HL-60 (cell line): Measurements from ENCODE around the gene SHOX.

ENCODE experiments used
- DNase-seq, 2 experiments: peaks; one replicate each; pipeline ENCODE4 v3.0.0-alpha.2; 2010 to 2020; ENCODE audit warnings: low read depth in 1 of 2, low spot score in 1 of 2
- H3K27ac ChIP-seq: fragments of 250-450 bp; sonication (Bioruptor Pico); replicated peaks from 2 replicates; pipeline ENCODE4 v1.5.1; 2020; ENCODE audit warnings: mild to moderate bottlenecking, moderate library complexity
- H3K27me3 ChIP-seq: fragments of 250-450 bp; sonication (Bioruptor Pico); 2 replicates; pipeline ENCODE4 v1.5.1; 2021; ENCODE audit warnings: mild to moderate bottlenecking, moderate library complexity; ENCODE audit not compliant: insufficient read depth, poor library complexity, severe bottlenecking
- H3K4me3 ChIP-seq: replicated peaks from 2 replicates; pipeline ENCODE4 v1.5.1; 2011; ENCODE audit warnings: mild to moderate bottlenecking, control low read depth, low read length; ENCODE audit not compliant: insufficient read depth
- GABPA ChIP-seq: IDR thresholded peaks from 2 replicates; pipeline ENCODE4 v1.6.1; 2012; ENCODE audit warnings: low read depth
- POLR2AphosphoS5 ChIP-seq: IDR thresholded peaks from 2 replicates; pipeline ENCODE4 v1.6.1; 2012; ENCODE audit warnings: low read depth
- SPI1 ChIP-seq: IDR thresholded peaks from 2 replicates; pipeline ENCODE4 v1.6.1; 2012; ENCODE audit warnings: low read depth, mild to moderate bottlenecking, borderline replicate concordance
- TF ChIP-seq, protein P1 (sequence below): IDR thresholded peaks from 2 replicates; pipeline ENCODE4 v1.6.1; 2012; ENCODE audit warnings: low read depth; ENCODE audit not compliant: insufficient replicate concordance
- TF ChIP-seq, protein P2 (sequence below): IDR thresholded peaks from one replicate; pipeline ENCODE4 v1.5.1; 2011; ENCODE audit warnings: low read length, control low read depth, inconsistent platforms; ENCODE audit not compliant: insufficient read depth

SHOX gene

DNA sequence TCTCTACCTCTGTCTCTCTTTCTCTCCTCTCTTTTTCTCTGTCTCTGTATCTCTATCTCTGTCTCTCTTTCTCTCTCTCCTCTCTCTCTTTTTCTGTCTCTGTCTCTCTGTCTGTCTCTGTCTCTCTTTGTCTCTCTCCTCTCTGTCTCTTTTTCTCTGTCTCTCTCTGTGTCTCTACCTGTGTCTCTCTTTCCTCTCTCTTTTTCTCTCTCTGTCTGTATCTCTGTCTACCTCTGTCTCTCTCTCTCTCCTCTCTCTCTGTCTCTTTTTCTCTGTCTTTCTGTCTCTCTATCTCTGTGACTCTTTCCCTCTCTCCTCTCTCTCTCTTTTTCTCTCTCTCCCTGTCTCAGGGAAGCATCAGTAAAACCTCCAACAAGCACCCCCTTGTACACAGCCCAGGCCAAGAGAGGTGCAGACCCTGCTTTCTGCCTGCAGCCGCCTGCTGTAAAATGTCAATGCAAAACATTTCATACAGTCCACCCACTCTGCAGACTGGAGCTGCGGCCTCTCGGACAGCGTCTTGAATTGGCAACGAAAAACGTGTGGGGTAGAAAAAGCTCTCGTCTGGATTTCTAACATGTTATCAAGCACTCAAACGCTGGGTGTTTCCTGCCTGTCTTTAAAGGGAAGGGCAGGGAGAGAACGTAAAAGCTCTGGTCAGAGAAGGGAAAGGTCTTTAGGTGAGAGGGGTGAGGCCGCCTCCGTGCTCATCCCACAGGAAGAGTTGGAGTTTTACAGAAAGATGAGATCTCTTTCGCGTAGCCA lies 3.7 kb upstream of the SHOX start:
- Histone ChIP-seq H3K27ac (no peak overlapping the region), H3K27me3 (peaks cover 47% of the 10 kb centered on the region), H3K4me3 (no peak overlapping the region)
- DNase-seq, result no peak
- no peak for TF ChIP-seq SPI1
- TF ChIP-seq, protein P1, sequence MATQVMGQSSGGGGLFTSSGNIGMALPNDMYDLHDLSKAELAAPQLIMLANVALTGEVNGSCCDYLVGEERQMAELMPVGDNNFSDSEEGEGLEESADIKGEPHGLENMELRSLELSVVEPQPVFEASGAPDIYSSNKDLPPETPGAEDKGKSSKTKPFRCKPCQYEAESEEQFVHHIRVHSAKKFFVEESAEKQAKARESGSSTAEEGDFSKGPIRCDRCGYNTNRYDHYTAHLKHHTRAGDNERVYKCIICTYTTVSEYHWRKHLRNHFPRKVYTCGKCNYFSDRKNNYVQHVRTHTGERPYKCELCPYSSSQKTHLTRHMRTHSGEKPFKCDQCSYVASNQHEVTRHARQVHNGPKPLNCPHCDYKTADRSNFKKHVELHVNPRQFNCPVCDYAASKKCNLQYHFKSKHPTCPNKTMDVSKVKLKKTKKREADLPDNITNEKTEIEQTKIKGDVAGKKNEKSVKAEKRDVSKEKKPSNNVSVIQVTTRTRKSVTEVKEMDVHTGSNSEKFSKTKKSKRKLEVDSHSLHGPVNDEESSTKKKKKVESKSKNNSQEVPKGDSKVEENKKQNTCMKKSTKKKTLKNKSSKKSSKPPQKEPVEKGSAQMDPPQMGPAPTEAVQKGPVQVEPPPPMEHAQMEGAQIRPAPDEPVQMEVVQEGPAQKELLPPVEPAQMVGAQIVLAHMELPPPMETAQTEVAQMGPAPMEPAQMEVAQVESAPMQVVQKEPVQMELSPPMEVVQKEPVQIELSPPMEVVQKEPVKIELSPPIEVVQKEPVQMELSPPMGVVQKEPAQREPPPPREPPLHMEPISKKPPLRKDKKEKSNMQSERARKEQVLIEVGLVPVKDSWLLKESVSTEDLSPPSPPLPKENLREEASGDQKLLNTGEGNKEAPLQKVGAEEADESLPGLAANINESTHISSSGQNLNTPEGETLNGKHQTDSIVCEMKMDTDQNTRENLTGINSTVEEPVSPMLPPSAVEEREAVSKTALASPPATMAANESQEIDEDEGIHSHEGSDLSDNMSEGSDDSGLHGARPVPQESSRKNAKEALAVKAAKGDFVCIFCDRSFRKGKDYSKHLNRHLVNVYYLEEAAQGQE, result no peak
- TF ChIP-seq, protein P2, sequence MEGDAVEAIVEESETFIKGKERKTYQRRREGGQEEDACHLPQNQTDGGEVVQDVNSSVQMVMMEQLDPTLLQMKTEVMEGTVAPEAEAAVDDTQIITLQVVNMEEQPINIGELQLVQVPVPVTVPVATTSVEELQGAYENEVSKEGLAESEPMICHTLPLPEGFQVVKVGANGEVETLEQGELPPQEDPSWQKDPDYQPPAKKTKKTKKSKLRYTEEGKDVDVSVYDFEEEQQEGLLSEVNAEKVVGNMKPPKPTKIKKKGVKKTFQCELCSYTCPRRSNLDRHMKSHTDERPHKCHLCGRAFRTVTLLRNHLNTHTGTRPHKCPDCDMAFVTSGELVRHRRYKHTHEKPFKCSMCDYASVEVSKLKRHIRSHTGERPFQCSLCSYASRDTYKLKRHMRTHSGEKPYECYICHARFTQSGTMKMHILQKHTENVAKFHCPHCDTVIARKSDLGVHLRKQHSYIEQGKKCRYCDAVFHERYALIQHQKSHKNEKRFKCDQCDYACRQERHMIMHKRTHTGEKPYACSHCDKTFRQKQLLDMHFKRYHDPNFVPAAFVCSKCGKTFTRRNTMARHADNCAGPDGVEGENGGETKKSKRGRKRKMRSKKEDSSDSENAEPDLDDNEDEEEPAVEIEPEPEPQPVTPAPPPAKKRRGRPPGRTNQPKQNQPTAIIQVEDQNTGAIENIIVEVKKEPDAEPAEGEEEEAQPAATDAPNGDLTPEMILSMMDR, result no peak

DNA sequence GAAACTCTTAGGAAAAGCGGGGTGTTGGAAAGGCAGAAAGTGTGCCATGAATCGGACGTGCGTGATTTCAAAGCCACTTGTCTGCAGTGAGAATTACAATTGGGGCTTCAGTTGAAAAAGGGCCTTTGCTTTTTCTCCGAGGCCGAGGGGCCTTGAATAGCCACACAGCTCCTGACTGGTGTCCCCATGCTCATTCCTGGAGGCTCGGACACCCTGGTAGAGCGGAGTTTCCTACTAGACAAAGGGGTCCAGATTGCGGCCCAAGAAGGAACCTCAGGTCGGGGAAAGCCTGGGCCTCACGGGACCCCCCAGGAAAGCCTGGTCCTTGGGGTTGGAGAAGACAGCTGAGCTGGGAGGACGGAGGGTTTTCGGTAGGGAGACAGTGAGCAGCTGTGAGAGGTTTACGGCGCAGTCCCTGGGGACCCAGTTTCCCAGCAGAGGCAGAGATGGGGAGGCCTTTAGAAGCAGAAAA lies 3.0 kb upstream of the SHOX start:
- Histone ChIP-seq H3K27ac (no peak overlapping the region), H3K27me3 (peaks cover 49% of the 10 kb centered on the region), H3K4me3 (no peak overlapping the region)
- DNase-seq, result no peak
- TF ChIP-seq POLR2AphosphoS5 (no peak), GABPA (no peak), SPI1 (no peak)
- TF ChIP-seq, protein P2, result no peak
- TF ChIP-seq, protein P1, result no peak

DNA sequence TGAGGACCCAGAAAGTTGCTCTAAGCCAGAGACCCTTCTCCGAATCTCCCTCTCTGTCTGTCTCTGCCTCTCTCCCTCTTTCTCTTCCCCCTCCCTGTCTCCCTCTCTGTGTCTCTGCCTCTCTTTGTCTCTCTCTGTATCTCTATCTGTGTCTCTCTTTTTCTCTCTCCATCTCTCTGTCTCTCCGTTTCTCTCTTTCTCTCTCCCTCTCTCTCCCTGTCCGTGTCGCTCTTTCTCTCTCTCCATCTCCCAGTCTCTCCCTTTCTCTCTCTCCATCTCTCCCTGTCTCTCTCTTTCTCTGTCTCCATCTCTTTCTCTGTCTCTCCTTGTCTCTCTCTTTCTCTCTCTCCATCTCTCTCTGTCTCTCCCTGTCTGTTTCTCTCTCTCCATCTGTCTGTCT lies 2.6 kb upstream of the SHOX start:
- H3K4me3 ChIP-seq, result no peak overlapping the region
- DNase-seq, result no peak
- peaks cover 53% of the 10 kb centered on the region for H3K27me3 ChIP-seq
- TF ChIP-seq POLR2AphosphoS5 (no peak), GABPA (no peak), SPI1 (no peak)
- TF ChIP-seq, protein P1, result no peak
- TF ChIP-seq, protein P2, result no peak
- H3K27ac ChIP-seq, result no peak overlapping the region
